GM18499 (cell line): ENCODE data around the gene MAPKAPK5.
"Not testable (repeated sequence)": the region's sequence is repeated elsewhere in the genome, so short reads cannot be mapped to it uniquely, and the experiment has no call there.

Source experiments
- ATAC-seq: cut with Tn5 transposase; IDR thresholded peaks from one replicate; pipeline ENCODE4 v1.9.1; 2021; ENCODE audit warnings: moderate number of reproducible peaks; ENCODE audit not compliant: insufficient read depth, unreplicated experiment

The MAPKAPK5 gene

GRCh38 chr12:111826992-111827391 is 15.0 kb upstream of the MAPKAPK5 start:
- no peak for ATAC-seq

- ATAC-seq = no peak
Observed at GRCh38 chr12:111827907-111828306, 14.1 kb upstream of the MAPKAPK5 start.

- ATAC-seq = no peak
Observed at GRCh38 chr12:111828338-111828979, 13.6 kb upstream of the MAPKAPK5 start.

GRCh38 chr12:111829635-111830034 is 12.4 kb upstream of the MAPKAPK5 start:
- not testable (repeated sequence) for ATAC-seq

GRCh38 chr12:111834740-111835386 is 7.2 kb upstream of the MAPKAPK5 start:
- not testable (repeated sequence) for ATAC-seq

- ATAC-seq = not testable (repeated sequence)
Observed at GRCh38 chr12:111835531-111836181, 6.4 kb upstream of the MAPKAPK5 start.

- no peak for ATAC-seq
Observed at GRCh38 chr12:111838353-111838752, 3.7 kb upstream of the MAPKAPK5 start.

- no peak for ATAC-seq
Observed at GRCh38 chr12:111840807-111841206, 1.2 kb upstream of the MAPKAPK5 start.

- ATAC-seq = no peak
Observed at GRCh38 chr12:111841236-111841749, 735 bp upstream of the MAPKAPK5 start.

GRCh38 chr12:111842556-111843396 is 748 bp downstream of the MAPKAPK5 start:
- ATAC-seq = no peak

GRCh38 chr12:111846016-111846415 is 4.0 kb downstream of the MAPKAPK5 start:
- no peak for ATAC-seq

GRCh38 chr12:111850526-111850925 is 8.5 kb downstream of the MAPKAPK5 start:
- no peak for ATAC-seq

- ATAC-seq = no peak
Observed at GRCh38 chr12:111858186-111858585, 16.2 kb downstream of the MAPKAPK5 start.

- no peak for ATAC-seq
Observed at GRCh38 chr12:111858778-111859177, 16.8 kb downstream of the MAPKAPK5 start.

- ATAC-seq = no peak
Observed at GRCh38 chr12:111864913-111865312, 22.9 kb downstream of the MAPKAPK5 start.

GRCh38 chr12:111867531-111867930 is 25.5 kb downstream of the MAPKAPK5 start:
- no peak for ATAC-seq

- no peak for ATAC-seq
Observed at GRCh38 chr12:111868676-111869588, 26.9 kb downstream of the MAPKAPK5 start.

GRCh38 chr12:111869671-111870070 is 27.6 kb downstream of the MAPKAPK5 start:
- no peak for ATAC-seq

- no peak for ATAC-seq
Observed at GRCh38 chr12:111870216-111870615, 28.2 kb downstream of the MAPKAPK5 start.
